Esophagus mucosa (tissue), 1 donor: ENCODE measurements around the gene FBN2. TPM values are rescaled to one million over a fixed set of nuclear protein-coding genes. Genes with fewer than 3 reads are reported as not detected.

Source experiments
- ATAC-seq: fragments of 200-7000 bp; cut with Tn5 transposase; one replicate; pipeline ENCODE4 v1.9.1; 2020
- total RNA-seq: library from RNA; stranded (reverse); gene quantifications from one replicate; pipeline ENCODE4 v1.2.4, GENCODE V29; 2023
- donor health status: DM: yes; HTN: yes; CAD: no.

FBN2 gene
- total RNA-seq, 1 donor from 2014 or later: 1.00 TPM

- no peak for ATAC-seq
Observed at GRCh38 chr5:128243958-128244582, 294.0 kb downstream of the FBN2 start.

- ATAC-seq: no peak
Observed at GRCh38 chr5:128241051-128241695, 296.9 kb downstream of the FBN2 start.

GRCh38 chr5:128237546-128237945, 300.5 kb downstream of the FBN2 start:
- ATAC-seq: peak; percentile 45

GRCh38 chr5:128237000-128237399, 301.0 kb downstream of the FBN2 start:
- ATAC-seq: no peak

GRCh38 chr5:128236334-128236733, 301.7 kb downstream of the FBN2 start:
- ATAC-seq: peak; percentile 91

GRCh38 chr5:128234928-128235641, 303.0 kb downstream of the FBN2 start:
- no peak for ATAC-seq

GRCh38 chr5:128228521-128228920, 309.5 kb downstream of the FBN2 start:
- no peak for ATAC-seq

- peak; percentile 42 for ATAC-seq
Observed at GRCh38 chr5:128228008-128228407, 310.0 kb downstream of the FBN2 start.

GRCh38 chr5:128225245-128226030, 312.6 kb downstream of the FBN2 start:
- no peak for ATAC-seq

- no peak for ATAC-seq
Observed at GRCh38 chr5:128224336-128224735, 313.7 kb downstream of the FBN2 start.

- ATAC-seq: no peak
Observed at GRCh38 chr5:128220841-128221240, 317.2 kb downstream of the FBN2 start.

GRCh38 chr5:128216860-128217531, 321.0 kb downstream of the FBN2 start:
- peak; percentile 66 for ATAC-seq

- no peak for ATAC-seq
Observed at GRCh38 chr5:128216285-128216684, 321.8 kb downstream of the FBN2 start.

GRCh38 chr5:128213833-128214232, 324.2 kb downstream of the FBN2 start:
- no peak for ATAC-seq

- ATAC-seq: peak; percentile 29
Observed at GRCh38 chr5:128213340-128213739, 324.7 kb downstream of the FBN2 start.

GRCh38 chr5:128212191-128212806, 325.7 kb downstream of the FBN2 start:
- no peak for ATAC-seq

GRCh38 chr5:128208436-128208835, 329.6 kb downstream of the FBN2 start:
- no peak for ATAC-seq
